GM12873 (cell line): ENCODE results near the gene TEX19.

Experiments
- TF ChIP-seq, protein P1 (sequence below): IDR thresholded peaks from 2 replicates; pipeline ENCODE4 v1.5.1; 2012; ENCODE audit warnings: low read depth, mild to moderate bottlenecking, moderate library complexity, low read length, control low read depth; ENCODE audit not compliant: insufficient read depth; ENCODE audit errors: missing control alignments

TEX19 gene

DNA sequence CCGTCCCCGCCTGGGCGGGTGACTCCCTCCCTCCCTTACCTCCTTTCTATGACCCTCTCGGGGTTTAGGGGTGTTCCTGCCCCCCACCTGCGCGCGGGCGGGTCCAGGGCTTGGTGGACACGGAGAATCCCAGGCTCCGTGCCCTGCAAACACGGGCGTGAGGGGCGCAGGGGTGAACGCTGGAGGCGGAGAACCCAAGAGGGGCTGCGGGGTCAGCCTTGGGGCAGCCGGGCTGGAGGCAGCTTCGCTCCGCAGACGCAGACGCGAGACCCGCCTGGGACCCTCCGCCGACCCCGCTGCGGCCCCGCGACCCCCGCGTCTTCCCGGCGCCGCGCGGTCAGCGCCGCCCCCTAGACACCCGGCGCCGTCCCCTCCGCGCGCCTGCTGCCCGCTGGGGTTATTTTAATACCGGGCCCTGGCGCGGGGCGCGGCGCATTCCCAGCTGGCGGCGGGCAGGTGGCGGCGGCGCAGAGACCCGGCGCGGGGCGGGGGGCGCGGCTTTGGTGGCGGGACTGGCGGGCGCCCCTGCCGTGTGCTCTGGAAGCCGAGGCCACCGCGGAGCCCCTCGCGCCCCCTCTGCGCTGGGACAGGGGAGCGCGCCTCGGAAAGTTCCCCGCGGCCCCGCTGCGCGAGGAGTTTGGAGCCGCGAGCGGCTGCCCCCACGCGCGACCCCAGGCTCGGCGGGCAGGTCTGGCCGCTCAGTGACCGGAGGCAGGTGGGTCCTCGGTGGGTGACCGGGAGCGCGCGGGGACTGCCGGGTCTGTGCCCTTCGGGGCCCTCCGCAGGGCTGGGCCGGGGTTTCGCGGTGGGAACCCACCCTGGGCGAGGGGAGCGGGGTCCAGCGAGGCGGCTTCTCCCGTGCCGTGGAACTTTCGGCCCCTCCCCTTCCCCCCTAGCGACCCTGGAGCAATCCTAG, 12.5 kb downstream of the TEX19 start, which contains the start of gene UTS2R:
Gene UTS2R, plus strand, starts transcription at position 433 of the 916 bp plus-strand sequence. CDS start 2,560 bp downstream, outside the sequence.
- TF ChIP-seq, protein P1, sequence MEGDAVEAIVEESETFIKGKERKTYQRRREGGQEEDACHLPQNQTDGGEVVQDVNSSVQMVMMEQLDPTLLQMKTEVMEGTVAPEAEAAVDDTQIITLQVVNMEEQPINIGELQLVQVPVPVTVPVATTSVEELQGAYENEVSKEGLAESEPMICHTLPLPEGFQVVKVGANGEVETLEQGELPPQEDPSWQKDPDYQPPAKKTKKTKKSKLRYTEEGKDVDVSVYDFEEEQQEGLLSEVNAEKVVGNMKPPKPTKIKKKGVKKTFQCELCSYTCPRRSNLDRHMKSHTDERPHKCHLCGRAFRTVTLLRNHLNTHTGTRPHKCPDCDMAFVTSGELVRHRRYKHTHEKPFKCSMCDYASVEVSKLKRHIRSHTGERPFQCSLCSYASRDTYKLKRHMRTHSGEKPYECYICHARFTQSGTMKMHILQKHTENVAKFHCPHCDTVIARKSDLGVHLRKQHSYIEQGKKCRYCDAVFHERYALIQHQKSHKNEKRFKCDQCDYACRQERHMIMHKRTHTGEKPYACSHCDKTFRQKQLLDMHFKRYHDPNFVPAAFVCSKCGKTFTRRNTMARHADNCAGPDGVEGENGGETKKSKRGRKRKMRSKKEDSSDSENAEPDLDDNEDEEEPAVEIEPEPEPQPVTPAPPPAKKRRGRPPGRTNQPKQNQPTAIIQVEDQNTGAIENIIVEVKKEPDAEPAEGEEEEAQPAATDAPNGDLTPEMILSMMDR: no peak

DNA sequence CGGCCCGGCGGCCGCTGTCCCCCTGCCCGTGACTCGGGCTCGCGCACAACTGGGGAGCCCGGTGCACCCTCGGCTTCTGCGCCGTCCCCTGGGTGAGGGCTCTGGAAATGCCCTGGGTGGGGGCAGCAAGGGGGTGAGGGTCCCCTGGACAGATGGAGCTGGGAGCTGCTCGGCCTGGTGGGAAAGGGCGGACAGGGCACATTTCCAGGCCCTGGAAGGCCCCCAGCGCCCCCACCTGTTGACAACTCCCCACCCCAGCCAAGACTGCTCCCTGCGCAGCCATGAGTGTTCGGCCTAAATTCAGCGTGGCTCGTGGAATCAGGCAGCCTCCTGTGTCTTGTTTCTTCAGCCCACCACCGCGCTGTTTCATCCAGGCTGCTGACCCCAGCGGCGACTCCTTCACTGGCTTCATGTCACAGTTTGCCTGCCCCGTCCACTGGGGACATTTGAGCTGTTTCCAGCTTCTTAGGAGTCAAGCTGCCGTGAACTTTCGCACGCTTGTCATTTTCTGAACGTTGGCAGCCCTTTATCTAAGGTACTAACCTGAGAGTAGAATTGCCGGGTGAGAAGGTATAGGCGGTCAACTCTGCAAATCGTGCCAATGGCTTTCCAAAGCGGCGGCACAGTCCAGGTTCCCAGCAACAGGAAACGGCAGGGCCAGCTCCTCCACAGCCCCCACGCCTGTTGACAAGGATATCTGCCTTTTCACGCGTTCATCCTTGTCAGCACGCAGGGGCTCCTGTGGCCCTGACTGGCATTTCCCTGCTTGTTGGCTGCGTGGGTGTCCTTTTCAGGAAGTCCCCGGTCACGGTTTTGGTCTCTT, 13.4 kb downstream of the TEX19 start:
- TF ChIP-seq, protein P1: no peak

DNA sequence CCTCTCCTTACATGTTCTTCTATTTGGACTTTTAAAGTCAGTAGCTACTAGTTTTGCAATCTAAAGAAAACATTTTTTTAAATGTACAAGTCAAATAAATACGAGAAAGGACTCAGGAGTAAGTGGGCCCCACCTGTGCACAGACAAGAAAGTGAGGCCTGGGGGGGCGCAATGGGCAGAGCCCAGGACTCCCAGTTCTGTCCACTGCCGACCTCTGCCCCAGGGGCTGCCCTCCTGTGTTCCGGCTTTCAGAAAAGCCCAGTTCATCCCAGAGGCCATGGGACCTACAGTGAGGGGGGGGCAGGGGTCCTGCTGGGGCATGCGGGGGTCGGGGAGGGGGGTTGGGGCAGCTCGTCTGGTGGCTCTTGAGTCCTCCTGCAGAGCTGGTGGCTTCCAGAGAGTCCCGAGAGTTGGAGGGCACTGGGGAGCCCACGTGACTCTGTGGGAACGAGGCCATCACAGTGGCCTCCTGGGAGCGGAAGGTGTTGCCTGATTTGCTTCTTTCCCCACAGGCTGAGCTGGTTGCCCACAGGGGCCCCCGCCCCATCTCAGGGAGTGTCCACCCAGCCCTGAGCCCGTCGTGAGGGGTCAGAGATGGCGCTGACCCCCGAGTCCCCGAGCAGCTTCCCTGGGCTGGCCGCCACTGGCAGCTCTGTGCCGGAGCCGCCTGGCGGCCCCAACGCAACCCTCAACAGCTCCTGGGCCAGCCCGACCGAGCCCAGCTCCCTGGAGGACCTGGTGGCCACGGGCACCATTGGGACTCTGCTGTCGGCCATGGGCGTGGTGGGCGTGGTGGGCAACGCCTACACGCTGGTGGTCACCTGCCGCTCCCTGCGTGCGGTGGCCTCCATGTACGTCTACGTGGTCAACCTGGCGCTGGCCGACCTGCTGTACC, 14.9 kb downstream of the TEX19 start:
- TF ChIP-seq, protein P1: no peak

DNA sequence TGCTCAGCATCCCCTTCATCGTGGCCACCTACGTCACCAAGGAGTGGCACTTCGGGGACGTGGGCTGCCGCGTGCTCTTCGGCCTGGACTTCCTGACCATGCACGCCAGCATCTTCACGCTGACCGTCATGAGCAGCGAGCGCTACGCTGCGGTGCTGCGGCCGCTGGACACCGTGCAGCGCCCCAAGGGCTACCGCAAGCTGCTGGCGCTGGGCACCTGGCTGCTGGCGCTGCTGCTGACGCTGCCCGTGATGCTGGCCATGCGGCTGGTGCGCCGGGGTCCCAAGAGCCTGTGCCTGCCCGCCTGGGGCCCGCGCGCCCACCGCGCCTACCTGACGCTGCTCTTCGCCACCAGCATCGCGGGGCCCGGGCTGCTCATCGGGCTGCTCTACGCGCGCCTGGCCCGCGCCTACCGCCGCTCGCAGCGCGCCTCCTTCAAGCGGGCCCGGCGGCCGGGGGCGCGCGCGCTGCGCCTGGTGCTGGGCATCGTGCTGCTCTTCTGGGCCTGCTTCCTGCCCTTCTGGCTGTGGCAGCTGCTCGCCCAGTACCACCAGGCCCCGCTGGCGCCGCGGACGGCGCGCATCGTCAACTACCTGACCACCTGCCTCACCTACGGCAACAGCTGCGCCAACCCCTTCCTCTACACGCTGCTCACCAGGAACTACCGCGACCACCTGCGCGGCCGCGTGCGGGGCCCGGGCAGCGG, 15.7 kb downstream of the TEX19 start:
- TF ChIP-seq, protein P1: no peak

DNA sequence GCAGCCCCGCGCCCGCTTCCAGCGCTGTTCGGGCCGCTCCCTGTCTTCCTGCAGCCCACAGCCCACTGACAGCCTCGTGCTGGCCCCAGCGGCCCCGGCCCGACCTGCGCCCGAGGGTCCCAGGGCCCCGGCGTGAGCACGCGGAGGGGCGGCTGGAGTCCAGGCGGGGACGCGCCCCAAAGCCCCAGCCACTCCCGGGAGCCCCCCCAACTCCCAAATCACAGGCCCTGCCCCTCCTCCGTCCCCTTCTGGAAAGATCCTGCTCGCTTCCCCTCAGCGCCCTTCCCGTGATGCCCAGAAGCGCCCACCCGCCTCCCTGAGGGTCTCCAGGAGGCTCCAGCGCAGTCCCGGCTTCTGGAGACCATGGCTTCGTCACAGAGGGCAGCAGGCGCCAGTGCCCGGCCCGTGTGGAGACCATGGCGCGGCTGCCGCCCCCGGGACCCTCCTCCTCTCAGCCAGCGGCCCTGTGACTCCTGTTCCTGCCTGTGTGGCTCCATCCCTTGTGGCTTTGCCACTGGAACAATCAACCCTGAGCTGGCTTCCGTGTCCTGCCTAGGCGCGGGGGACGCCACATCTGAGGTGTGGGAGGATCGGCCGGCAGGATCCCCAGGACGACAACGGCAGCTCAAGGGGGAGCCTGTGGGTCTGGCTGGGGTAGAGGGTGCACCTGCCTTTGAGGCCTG, 16.5 kb downstream of the TEX19 start:
- TF ChIP-seq, protein P1: no peak

DNA sequence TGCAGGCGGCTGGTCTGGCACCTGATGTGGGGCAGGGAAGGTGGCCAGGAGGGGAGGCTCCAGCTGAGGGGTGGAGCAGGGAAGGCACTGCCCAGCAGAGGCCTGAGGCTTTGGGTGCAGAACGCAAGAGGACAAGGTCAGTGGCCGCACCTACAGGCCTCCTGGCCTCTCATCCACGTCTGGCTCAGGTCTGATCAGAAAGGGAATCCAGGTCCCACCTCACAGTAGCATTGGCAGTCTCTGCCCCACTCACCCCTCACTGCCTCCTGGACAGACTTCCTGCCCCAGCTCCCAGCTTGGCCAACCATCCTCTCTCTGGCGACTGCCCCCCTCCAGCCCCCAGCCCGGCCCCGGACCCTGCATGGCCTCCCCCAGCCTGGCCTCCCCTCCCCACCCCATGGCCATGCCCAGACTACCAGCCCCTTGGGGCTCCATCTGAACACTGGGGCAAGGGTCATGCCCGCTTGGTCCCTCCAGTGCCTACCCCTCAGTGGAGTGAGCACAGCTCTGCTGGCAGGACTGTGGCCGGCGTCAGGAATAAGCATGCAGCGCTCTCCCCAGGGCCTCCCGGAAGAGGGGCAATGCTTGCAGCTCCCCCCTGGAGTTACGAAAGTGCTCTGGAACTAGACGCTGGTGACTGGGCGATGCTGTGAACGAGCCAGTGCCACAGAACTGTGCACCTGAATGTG, 17.1 kb downstream of the TEX19 start:
- TF ChIP-seq, protein P1: no peak
